Activated naive CD4-positive, alpha-beta T cell treated with anti-CD3 and anti-CD28 coated beads, Interleukin-2, amount 50 U/mL, for 72 hours (primary cell): ENCODE results near the gene SPTSSB. TPM values are rescaled to one million over a fixed set of nuclear protein-coding genes. Genes with fewer than 3 reads are reported as not detected.

Source experiments
- ATAC-seq, 2 donors: fragments of 150-1000 bp; cut with Tn5 transposase; 2 replicates each; pipeline ENCODE4 v1.10.0; 2021; ENCODE audit warnings: mild to moderate bottlenecking in 2 of 2, moderate library complexity in 2 of 2
- DNase-seq, 2 donors: peaks; one replicate each; pipeline ENCODE4 v3.0.0; 2021 to 2022; ENCODE audit warnings: low spot score in 2 of 2
- H3K27ac Mint-ChIP-seq, 2 donors: one replicate each; pipeline ENCODE4 v1.8.0; 2022; ENCODE audit warnings: mild to moderate bottlenecking in 2 of 2, mixed read lengths in 2 of 2
- H3K36me3 Mint-ChIP-seq, 2 donors: one replicate each; pipeline ENCODE4 v1.8.0; 2022; ENCODE audit warnings: mixed read lengths in 2 of 2
- H3K9me3 Mint-ChIP-seq, 2 donors: one replicate each; pipeline ENCODE4 v1.8.0; 2022; ENCODE audit warnings: mixed read lengths in 2 of 2
- total RNA-seq, 2 donors: library from RNA; stranded (reverse); gene quantifications; one replicate each; pipeline ENCODE4 v1.2.3, GENCODE V29; 2022

Gene SPTSSB
- total RNA-seq, 2 donors from 2014 or later = not detected

- no peak overlapping the region for H3K27ac Mint-ChIP-seq
- H3K9me3 Mint-ChIP-seq = peaks cover 5 to 22% of the 10 kb centered on the region in 2 donors
- ATAC-seq = no peak
- H3K36me3 Mint-ChIP-seq = peaks cover 6 to 30% of the 10 kb centered on the region in 2 donors
- DNase-seq = no peak
These were observed 29.3 kb upstream of the SPTSSB start for GRCh38 chr3:161400650-161401049.

DNA sequence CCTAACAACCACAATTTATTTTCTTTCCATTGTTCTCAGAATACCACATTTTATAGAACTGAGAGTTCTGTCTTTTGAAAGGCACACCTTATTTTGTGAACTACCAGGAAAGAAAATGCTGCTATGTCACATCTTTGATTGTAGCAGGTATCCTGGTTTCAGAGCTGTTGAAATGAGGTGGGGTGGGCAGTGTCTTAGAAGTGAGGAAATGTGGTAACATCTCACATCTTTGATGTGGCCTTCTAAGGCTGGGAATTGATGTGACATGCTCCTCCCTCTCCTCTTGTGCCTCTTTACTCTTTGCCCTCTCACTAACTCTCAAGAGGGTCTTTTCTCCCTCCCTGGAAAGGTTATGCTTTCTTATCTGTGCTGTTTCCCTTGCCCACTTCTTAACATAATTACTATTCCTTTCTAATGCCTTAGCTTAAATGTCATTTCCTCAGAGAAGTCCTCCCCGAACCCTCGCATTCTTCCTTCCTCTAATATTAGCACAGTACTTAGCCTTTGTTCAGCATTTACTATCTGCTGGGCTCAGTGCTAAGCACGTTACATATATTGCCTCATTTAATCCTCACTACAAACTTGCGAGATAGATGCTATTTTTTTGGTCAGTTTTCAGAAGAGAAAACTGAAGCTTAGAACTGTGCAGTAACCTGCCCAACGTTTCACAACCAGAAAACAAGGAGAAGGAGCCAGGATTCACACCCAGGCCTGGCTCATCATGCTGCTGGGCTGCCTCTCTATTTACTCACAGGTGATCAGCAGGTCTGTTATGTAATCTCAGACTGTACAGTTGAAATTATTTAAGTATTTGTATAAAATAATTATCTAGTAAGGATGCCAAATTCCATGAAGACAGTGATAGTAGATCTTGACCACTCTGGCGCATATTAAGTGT, 24.0 kb upstream of the SPTSSB start:
- ATAC-seq (peak; percentile 77 to 95), DNase-seq (peak in 1 of 2 donors; percentile 13)
- H3K27ac Mint-ChIP-seq = no peak overlapping the region
- peaks cover 6 to 27% of the 10 kb centered on the region in 2 donors for H3K36me3 Mint-ChIP-seq
- H3K9me3 Mint-ChIP-seq = peaks cover 5 to 22% of the 10 kb centered on the region in 2 donors

DNA sequence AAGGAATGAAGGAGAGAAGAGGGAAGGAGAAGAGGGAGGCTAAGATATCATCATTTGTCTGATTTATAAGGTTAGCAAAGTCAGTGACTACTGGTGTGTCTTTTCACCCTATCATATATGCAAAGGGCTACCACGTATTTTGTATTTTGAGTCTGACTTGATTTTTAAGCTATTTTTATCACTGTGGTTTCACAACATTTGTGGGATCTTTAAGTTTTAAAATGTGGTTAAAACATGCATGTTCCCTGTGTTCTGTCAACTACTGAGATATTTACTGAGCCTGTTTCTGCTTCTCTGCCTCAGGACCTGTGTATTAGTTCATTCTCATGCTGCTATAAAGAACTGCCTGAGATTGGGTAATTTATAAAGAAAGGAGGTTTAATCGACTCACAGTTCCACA, 22.5 kb upstream of the SPTSSB start:
- Mint-ChIP-seq H3K27ac (no peak overlapping the region), H3K36me3 (peaks cover 6 to 26% of the 10 kb centered on the region in 2 donors), H3K9me3 (peaks cover 5 to 22% of the 10 kb centered on the region in 2 donors)
- ATAC-seq (no peak), DNase-seq (no peak)

- H3K9me3 Mint-ChIP-seq = peaks cover 5 to 17% of the 10 kb centered on the region in 2 donors
- no peak for ATAC-seq
- no peak overlapping the region for H3K27ac Mint-ChIP-seq
- peaks cover 6 to 21% of the 10 kb centered on the region in 2 donors for H3K36me3 Mint-ChIP-seq
- DNase-seq = no peak
These were observed 22.0 kb upstream of the SPTSSB start for GRCh38 chr3:161393310-161393709.

- DNase-seq (no peak), ATAC-seq (no peak)
- H3K27ac Mint-ChIP-seq = no peak overlapping the region
- peaks cover 5 to 15% of the 10 kb centered on the region in 2 donors for H3K9me3 Mint-ChIP-seq
- H3K36me3 Mint-ChIP-seq = peaks cover 6 to 17% of the 10 kb centered on the region in 2 donors
These were observed 21.5 kb upstream of the SPTSSB start for GRCh38 chr3:161392853-161393252.

DNA sequence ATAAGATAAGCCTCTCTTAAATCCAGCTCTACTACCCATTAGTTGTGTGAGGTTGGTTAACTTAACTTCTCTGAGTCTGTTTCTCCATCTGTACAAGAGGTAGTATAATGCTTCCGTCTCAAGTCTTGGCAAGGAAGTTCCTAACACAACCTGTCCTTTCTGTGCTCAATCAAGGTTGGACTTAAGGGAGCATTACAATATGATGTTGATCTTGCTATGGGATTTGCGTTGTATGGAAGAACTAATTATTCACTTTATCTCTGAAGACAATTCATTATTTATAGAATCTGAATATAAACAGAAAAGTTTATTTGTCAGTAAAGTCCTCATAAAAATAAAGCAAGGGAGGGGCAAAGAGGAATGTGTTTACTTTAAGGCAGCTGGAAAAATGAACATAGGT, 18.9 kb upstream of the SPTSSB start:
- ATAC-seq (no peak), DNase-seq (no peak)
- Mint-ChIP-seq H3K27ac (no peak overlapping the region), H3K36me3 (no peaks in the 10 kb centered on the region), H3K9me3 (no peaks in the 10 kb centered on the region)

DNA sequence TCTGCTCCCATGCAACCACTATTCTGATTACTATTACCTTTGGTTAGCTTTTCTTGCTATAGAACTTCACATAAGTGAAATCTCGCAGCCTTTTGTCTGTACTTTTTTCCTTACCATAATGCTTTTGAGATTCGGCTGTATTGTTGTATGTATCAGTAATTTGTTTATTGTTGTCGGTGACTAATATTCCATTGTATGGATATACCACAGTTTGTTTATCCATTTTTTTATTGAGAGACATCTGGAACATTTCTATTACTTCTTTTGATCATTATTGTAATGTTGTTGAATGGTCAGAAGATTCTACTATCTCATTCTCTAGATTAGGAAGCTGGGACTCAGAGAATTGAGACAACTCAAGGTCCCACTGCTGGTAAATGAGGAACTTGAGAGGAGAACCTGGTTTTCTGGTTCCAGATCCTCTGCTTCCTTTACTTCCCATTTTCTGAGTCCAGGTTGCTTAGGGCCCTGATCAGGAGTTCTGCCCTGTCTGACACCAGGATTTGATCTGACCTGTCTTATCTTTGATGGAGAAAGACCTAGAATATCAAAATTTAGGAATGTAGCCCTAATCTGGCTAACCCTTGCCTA, 18.2 kb upstream of the SPTSSB start:
- H3K9me3 Mint-ChIP-seq = no peaks in the 10 kb centered on the region
- no peak overlapping the region for H3K27ac Mint-ChIP-seq
- DNase-seq = no peak
- ATAC-seq = no peak
- H3K36me3 Mint-ChIP-seq = no peaks in the 10 kb centered on the region

GRCh38 chr3:161388855-161389254, 17.5 kb upstream of the SPTSSB start:
- H3K36me3 Mint-ChIP-seq = no peaks in the 10 kb centered on the region
- DNase-seq (no peak), ATAC-seq (no peak)
- no peak overlapping the region for H3K27ac Mint-ChIP-seq
- H3K9me3 Mint-ChIP-seq = no peaks in the 10 kb centered on the region

DNA sequence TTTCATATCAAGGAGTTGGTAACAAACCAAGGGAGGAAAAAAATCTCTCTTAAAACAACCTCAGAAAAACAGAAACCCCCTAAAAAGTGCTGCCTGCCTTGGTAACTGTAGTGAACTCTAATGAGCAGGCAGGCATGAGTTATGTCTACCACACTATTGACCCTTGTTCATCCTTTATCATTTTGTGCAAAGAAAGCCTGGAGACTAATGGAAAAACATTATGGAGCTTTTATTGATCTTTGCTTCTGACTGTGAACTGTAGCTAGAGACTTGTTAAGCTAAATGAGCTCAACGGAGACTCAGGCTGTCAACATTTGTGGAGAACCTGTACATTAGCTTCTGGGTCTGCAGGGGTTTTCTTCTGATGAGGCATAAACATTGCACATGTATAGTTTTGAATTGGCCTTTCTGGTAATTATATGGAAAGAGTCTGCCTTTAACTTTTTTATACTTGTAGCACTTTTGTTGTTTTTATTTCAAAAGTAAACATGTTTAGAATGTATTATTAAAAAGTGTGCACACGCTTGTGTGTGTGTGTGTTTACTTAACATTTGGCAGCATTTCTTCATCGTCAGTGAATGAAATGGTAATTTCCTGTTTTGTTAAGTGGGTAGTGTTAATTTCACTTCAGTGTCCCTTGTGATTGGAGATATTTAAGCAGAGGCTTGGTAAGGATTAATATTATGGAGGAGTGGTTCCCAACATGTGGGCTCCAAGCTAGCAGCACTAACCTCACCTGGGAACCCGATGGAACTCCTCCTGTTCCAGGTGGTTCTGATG, 15.9 kb upstream of the SPTSSB start:
- DNase-seq (no peak), ATAC-seq (no peak)
- H3K27ac Mint-ChIP-seq = no peak overlapping the region
- no peaks in the 10 kb centered on the region for H3K36me3 Mint-ChIP-seq
- H3K9me3 Mint-ChIP-seq = no peaks in the 10 kb centered on the region

DNA sequence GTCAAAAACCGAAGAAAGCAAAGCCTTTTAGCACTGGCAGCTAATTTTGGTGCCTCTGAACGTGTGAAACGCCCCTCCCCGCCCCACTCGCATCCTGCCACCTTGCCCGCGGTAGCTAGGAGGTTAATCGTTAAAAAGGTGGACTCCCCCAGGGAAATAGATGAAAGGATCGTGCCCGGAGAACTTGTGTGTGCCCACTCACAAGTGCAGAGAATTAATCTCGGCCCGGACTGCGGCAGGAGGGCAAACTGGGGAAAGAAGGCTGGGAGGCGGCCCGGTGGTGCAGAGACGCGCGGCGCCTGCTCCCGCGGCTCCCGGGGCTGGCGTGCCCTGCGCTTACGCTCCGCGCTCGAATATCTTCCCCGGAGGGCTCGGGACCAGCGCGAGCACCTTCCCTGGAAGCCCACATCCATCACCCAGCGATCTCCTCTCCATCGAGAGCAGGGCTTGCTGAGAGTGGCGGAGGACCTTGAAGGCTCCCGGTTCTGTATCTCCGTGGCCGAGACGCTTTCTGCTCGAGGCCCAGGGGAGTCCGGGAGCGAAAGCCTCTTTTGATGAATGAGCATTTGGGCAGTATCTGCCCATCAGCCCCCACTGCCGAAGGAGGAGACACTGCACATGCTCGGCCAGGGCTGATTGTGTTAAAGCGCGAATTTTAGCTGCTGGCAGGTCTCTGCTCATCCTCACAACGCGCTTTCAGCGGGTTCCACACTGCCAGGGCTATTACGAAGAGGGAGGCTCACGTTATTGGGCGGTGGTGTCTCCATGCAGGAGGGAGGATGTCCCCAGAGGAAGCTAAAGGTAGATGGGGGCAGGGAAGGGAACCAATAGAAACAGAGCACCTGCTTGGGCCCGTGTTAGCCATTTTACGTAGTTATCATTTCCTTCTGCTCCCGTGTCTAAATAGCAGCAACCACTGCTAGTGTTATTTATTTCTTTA, 1.3 kb upstream of the SPTSSB start:
- peaks cover 0 to 9% of the 10 kb centered on the region in 2 donors for H3K36me3 Mint-ChIP-seq
- no peaks in the 10 kb centered on the region for H3K9me3 Mint-ChIP-seq
- H3K27ac Mint-ChIP-seq = no peak overlapping the region
- peak; percentile 65 to 68 for ATAC-seq
- peak; percentile 14 to 53 for DNase-seq

DNA sequence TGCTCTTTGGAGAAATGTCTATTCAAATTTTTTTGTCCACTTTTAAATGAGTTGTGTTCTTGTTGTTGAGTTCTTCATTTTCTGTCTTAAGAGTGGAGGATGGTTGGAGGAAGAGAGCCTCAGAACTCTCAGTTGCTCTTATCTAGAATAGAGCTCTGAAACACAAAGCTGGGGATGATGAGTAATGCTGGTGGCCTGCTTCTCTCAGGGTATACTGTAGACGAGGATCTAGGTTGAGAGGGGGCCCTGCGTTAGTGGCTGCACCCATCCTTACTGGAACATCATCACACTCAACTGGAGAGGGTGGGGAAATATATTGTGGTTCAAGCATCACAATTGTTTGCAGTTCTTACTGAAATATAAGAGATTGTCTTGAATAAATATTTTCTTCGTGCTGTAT, 1.8 kb downstream of the SPTSSB start:
- Mint-ChIP-seq H3K36me3 (peaks cover 0 to 9% of the 10 kb centered on the region in 2 donors), H3K27ac (no peak overlapping the region), H3K9me3 (no peaks in the 10 kb centered on the region)
- no peak for DNase-seq
- no peak for ATAC-seq

- no peak overlapping the region for H3K27ac Mint-ChIP-seq
- no peaks in the 10 kb centered on the region for H3K9me3 Mint-ChIP-seq
- ATAC-seq (no peak), DNase-seq (no peak)
- no peaks in the 10 kb centered on the region for H3K36me3 Mint-ChIP-seq
These were observed 5.2 kb downstream of the SPTSSB start for GRCh38 chr3:161366094-161366493.

GRCh38 chr3:161358488-161358887, 12.8 kb downstream of the SPTSSB start:
- Mint-ChIP-seq H3K36me3 (no peaks in the 10 kb centered on the region), H3K27ac (no peak overlapping the region), H3K9me3 (no peaks in the 10 kb centered on the region)
- DNase-seq = no peak
- ATAC-seq = no peak

DNA sequence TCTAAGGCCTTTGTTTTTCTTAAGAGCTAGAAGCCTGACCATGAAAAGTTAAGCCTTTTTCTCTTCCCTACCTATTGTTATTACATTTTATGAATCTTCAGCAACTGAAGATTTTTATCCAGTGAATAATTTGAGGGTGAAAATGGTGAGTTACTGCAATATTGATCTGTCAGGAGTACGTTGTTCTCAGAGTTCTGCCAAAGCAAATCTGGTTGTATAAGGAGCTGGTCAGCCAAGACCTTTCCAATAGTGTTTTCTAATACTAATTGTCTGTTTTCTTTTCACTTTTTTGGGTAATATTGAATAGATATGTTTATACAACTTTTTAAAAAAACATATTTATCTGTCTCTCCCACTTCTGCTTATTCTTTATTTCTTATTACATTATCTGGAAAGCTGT, 15.0 kb downstream of the SPTSSB start:
- DNase-seq (no peak), ATAC-seq (no peak)
- Mint-ChIP-seq H3K9me3 (no peaks in the 10 kb centered on the region), H3K36me3 (no peaks in the 10 kb centered on the region), H3K27ac (no peak overlapping the region)

DNA sequence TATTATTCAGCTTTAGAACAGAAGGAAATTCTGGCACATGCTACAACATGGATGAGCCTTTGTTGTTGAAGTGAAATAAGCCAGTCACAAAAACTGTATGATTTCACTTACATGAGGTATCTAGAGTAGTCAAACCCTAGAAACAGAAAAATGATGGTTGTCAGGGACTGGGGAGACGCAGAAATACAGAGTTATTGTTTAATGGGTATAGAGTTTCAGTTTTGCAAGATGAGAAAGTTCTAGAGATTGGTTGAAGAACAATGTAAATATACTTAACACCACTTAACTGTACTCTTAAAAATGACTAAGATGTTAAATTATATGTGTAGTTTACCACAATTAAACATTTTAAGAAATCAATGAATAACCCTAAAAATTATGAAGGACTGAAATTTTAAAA, 15.8 kb downstream of the SPTSSB start:
- ATAC-seq = no peak
- Mint-ChIP-seq H3K9me3 (no peaks in the 10 kb centered on the region), H3K36me3 (no peaks in the 10 kb centered on the region), H3K27ac (no peak overlapping the region)
- no peak for DNase-seq

GRCh38 chr3:161354554-161354953, 16.8 kb downstream of the SPTSSB start:
- no peaks in the 10 kb centered on the region for H3K9me3 Mint-ChIP-seq
- H3K27ac Mint-ChIP-seq = no peak overlapping the region
- ATAC-seq (no peak), DNase-seq (no peak)
- H3K36me3 Mint-ChIP-seq = no peaks in the 10 kb centered on the region
